SU-DHL-6 (cell line): ENCODE measurements around the gene LSS.
A peak's percentile ranks its signal among the peaks of the same experiment; 100 is the strongest.
"Not testable (repeated sequence)": the region's sequence is repeated elsewhere in the genome, so short reads cannot be mapped to it uniquely, and the experiment has no call there.

Experiments
- H2AFZ ChIP-seq: fragments of 200-600 bp; sonication (generic); 2 replicates; pipeline ENCODE4 v1.6.1; 2014; ENCODE audit warnings: low read depth, mild to moderate bottlenecking, moderate library complexity, mixed read lengths, antibody characterized with exemption, low read length; ENCODE audit not compliant: severe bottlenecking
- H3F3A ChIP-seq: fragments of 200-600 bp; shearing (Covaris generic); 2 replicates; pipeline ENCODE4 v1.6.0; 2016; ENCODE audit warnings: antibody characterized with exemption, mild to moderate bottlenecking; ENCODE audit not compliant: insufficient read depth
- H3K27ac ChIP-seq: fragments of 200-600 bp; sonication (generic); 2 replicates; pipeline ENCODE4 v1.5.1; 2016; ENCODE audit warnings: low read depth, mild to moderate bottlenecking, low read length, moderate library complexity, mixed read lengths
- H3K27me3 ChIP-seq: fragments of 200-600 bp; sonication (generic), shearing (Covaris generic); 2 replicates; pipeline ENCODE4 v1.6.0; 2014; ENCODE audit warnings: mild to moderate bottlenecking, low read length
- H3K36me3 ChIP-seq: fragments of 200-600 bp; sonication (generic); 2 replicates; pipeline ENCODE4 v1.6.1; 2014; ENCODE audit warnings: mild to moderate bottlenecking, low read length, mixed read lengths
- H3K4me2 ChIP-seq: fragments of 300-600, 200-600 bp; shearing (Covaris generic), sonication (generic); 2 replicates; pipeline ENCODE4 v1.6.0; 2014; ENCODE audit warnings: low read length, low read depth, mild to moderate bottlenecking; ENCODE audit not compliant: poor library complexity, severe bottlenecking
- H3K4me3 ChIP-seq: fragments of 200-600 bp; sonication (generic); 2 replicates; pipeline ENCODE4 v1.5.1; 2014; ENCODE audit warnings: antibody characterized with exemption, low read length, mild to moderate bottlenecking, mixed read lengths; ENCODE audit not compliant: insufficient read depth, poor library complexity, severe bottlenecking
- H3K79me2 ChIP-seq: fragments of 200-600 bp; sonication (generic); 2 replicates; pipeline ENCODE4 v1.6.1; 2014; ENCODE audit warnings: mild to moderate bottlenecking, low read length, moderate library complexity; ENCODE audit not compliant: insufficient read depth
- H3K9ac ChIP-seq: fragments of 200-600 bp; sonication (generic); 2 replicates; pipeline ENCODE4 v1.7.0; 2014; ENCODE audit warnings: mild to moderate bottlenecking, low read length
- H3K9me2 ChIP-seq: fragments of 200-600 bp; sonication (generic); replicated peaks from 2 replicates; pipeline ENCODE4 v1.6.1; 2014; ENCODE audit warnings: low read length; ENCODE audit not compliant: insufficient read depth
- H3K9me3 ChIP-seq: fragments of 200-600 bp; sonication (generic); 2 replicates; pipeline ENCODE4 v1.6.1; 2014; ENCODE audit warnings: low read length, mixed read lengths; ENCODE audit not compliant: insufficient read depth
- H4K20me1 ChIP-seq: fragments of 200-600 bp; sonication (generic); 2 replicates; pipeline ENCODE4 v1.6.1; 2014; ENCODE audit warnings: low read depth, mild to moderate bottlenecking, antibody characterized with exemption, low read length, moderate library complexity, mixed read lengths
- EZH2phosphoT487 ChIP-seq: fragments of 200-600 bp; sonication (generic), shearing (Covaris generic); conservative IDR thresholded peaks from 2 replicates; pipeline ENCODE4 v1.6.1; 2018; ENCODE audit warnings: mild to moderate bottlenecking, antibody characterized with exemption, low read length, moderate library complexity, mixed read lengths
- TF ChIP-seq, protein P1 (sequence below): fragments of 200-600 bp; sonication (generic); IDR thresholded peaks from one replicate; pipeline ENCODE4 v1.5.1; 2017; ENCODE audit warnings: antibody characterized with exemption, mild to moderate bottlenecking, low read length, moderate library complexity; ENCODE audit not compliant: insufficient read depth, poor library complexity, severe bottlenecking

Gene LSS

DNA sequence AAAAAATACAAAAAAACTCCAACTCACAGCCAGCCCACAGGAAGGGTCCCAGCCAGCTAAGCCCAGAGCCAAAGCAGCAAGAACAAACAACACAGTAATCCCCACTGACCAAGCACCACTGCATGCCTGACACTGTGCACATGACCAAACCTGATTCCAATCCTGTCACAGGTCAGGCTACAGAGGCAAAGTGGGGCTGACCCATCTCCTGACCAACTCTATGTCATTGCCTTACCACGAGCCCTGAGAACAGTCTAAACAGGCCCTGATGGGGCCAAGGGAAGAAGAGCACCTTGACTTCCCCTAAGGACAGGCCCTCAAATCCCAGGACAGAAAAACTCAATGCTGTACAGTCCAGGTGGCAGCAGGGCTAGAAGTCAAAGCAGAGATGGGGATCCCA, 2.4 kb downstream of the LSS start:
- no peak overlapping the region for H2AFZ ChIP-seq
- peak overlapping the region; percentile 45; the same call in 1 of the 2 replicates for H3K27ac ChIP-seq
- peak overlapping the region; percentile 88; the same call in 1 of the 2 replicates for H3K9ac ChIP-seq
- peaks cover 62% of the 10 kb centered on the region for H3K79me2 ChIP-seq
- H4K20me1 ChIP-seq = no peaks in the 10 kb centered on the region
- no peak overlapping the region for H3K4me3 ChIP-seq
- H3K4me2 ChIP-seq = peak overlapping the region; percentile 83
- no peaks in the 10 kb centered on the region for H3K9me2 ChIP-seq
- TF ChIP-seq, protein P1, sequence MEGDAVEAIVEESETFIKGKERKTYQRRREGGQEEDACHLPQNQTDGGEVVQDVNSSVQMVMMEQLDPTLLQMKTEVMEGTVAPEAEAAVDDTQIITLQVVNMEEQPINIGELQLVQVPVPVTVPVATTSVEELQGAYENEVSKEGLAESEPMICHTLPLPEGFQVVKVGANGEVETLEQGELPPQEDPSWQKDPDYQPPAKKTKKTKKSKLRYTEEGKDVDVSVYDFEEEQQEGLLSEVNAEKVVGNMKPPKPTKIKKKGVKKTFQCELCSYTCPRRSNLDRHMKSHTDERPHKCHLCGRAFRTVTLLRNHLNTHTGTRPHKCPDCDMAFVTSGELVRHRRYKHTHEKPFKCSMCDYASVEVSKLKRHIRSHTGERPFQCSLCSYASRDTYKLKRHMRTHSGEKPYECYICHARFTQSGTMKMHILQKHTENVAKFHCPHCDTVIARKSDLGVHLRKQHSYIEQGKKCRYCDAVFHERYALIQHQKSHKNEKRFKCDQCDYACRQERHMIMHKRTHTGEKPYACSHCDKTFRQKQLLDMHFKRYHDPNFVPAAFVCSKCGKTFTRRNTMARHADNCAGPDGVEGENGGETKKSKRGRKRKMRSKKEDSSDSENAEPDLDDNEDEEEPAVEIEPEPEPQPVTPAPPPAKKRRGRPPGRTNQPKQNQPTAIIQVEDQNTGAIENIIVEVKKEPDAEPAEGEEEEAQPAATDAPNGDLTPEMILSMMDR = no peak
- no peak for TF ChIP-seq EZH2phosphoT487
- H3F3A ChIP-seq = peaks cover 9% of the 10 kb centered on the region; the same call in 1 of the 2 replicates
- no peaks in the 10 kb centered on the region for H3K27me3 ChIP-seq
- H3K9me3 ChIP-seq = no peaks in the 10 kb centered on the region
- H3K36me3 ChIP-seq = no peaks in the 10 kb centered on the region; the same call in 1 of the 2 replicates

DNA sequence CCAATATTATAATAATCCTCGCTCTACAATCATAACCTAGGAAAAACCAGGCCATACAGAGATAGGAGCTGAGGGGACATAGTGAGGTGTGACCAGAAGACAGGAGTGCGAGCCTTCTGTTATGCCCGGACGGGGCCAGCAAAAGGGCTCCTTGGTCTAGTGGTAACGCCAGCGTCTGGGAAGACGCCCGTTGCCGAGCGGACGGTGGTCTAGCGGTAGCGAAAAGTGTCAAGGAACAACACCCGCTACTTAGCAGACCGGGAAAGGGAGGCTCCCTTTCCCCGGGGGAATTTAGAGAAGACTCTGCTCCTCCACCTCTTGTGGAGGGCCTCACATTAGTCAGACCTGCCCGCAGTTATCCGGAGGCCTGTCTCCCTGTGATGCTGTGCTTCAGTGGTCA, 4.9 kb downstream of the LSS start:
- H3K4me2 ChIP-seq, H3K27me3 ChIP-seq, H2AFZ ChIP-seq, H3K9me3 ChIP-seq, H3F3A ChIP-seq, H3K9ac ChIP-seq, H3K4me3 ChIP-seq, H4K20me1 ChIP-seq, H3K27ac ChIP-seq, H3K36me3 ChIP-seq, H3K9me2 ChIP-seq: not testable (repeated sequence)
- peaks cover 44% of the 10 kb centered on the region for H3K79me2 ChIP-seq

DNA sequence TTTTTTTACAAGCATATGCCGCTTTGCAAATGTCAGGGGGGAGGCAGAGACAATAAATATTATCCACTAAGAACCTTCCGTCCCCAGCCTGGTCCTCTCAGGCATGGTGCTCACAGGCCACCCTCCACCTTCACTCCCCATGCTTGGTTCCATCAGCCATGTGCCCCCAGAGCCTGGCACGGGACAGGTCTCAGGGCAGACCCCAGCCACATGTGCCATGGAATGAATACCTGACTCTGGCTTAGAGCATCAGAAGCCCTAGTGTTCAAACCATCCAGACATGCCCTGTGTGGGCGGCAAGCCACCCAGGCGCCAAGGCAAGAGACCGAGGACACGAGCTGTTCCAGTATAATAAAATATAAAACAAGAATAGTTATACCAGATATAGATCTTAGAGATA, 5.4 kb downstream of the LSS start:
- Histone ChIP-seq H3K4me3 (no peak overlapping the region), H3K27me3 (no peaks in the 10 kb centered on the region), H3K9me2 (no peaks in the 10 kb centered on the region), H3K9me3 (no peaks in the 10 kb centered on the region), H3K4me2 (no peak overlapping the region), H3K36me3 (no peaks in the 10 kb centered on the region), H2AFZ (no peak overlapping the region), H3K27ac (no peak overlapping the region), H3F3A (peaks cover 9% of the 10 kb centered on the region; the same call in 1 of the 2 replicates), H3K9ac (no peak overlapping the region), H3K79me2 (peaks cover 42% of the 10 kb centered on the region), H4K20me1 (no peaks in the 10 kb centered on the region)
- TF ChIP-seq, protein P1 = no peak
- no peak for TF ChIP-seq EZH2phosphoT487

DNA sequence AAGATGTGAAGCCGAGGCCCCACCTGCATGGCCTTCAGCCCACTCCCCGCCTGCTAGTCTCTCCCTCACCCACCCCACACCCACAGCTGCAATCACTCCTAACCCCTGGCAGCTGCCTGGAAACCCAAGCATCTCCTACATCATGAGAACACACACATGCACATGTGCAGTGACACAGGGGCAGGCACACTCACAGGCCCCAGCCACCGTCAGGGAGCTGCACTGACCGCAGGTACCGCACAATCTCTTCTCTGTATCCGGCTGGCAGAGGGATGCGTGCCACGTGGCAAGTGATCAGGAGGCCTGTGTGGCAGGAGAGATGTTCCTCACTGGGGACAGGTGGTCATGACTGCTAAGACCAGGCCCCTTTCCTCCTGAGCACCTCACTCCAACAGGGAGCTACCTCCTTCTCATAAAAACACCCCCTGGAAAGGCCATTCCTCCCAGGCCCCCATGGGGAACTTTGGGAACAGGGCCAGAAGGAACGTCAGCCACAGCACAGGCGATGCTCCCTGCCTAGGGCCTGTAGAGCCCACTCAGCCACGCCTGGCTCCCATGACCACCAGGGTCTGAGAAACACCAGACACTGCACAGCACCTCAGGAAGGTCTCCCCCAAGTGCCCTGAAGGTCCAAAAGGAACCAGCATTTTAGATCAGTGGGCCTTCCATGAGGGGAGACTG, 6.0 kb downstream of the LSS start:
- Histone ChIP-seq H3K9ac (no peak overlapping the region), H3K79me2 (peaks cover 36% of the 10 kb centered on the region), H3K36me3 (no peaks in the 10 kb centered on the region), H3F3A (peaks cover 9% of the 10 kb centered on the region; the same call in 1 of the 2 replicates), H3K27ac (no peak overlapping the region), H4K20me1 (no peaks in the 10 kb centered on the region), H2AFZ (no peak overlapping the region), H3K9me3 (no peaks in the 10 kb centered on the region), H3K9me2 (no peaks in the 10 kb centered on the region), H3K4me3 (no peak overlapping the region), H3K4me2 (no peak overlapping the region), H3K27me3 (no peaks in the 10 kb centered on the region)
- TF ChIP-seq, protein P1 = no peak
- TF ChIP-seq EZH2phosphoT487 = no peak
